GM19035 (cell line): Measurements from ENCODE around the gene ADA.
"Not testable (repeated sequence)": the region's sequence is repeated elsewhere in the genome, so short reads cannot be mapped to it uniquely, and the experiment has no call there.

Experiments
- ATAC-seq: cut with Tn5 transposase; IDR thresholded peaks from one replicate; pipeline ENCODE4 v1.9.1; 2021; ENCODE audit not compliant: unreplicated experiment

The ADA gene

GRCh38 chr20:44651684-44652423 lies at the start of gene ADA:
ADA (minus strand) TSS chr20:44651699; CDS start chr20:44651607, 92 bp downstream.
- no peak for ATAC-seq

GRCh38 chr20:44700306-44700705 lies 48.8 kb upstream of the ADA start:
- ATAC-seq, result no peak

GRCh38 chr20:44698351-44698750 lies 46.9 kb upstream of the ADA start:
- no peak for ATAC-seq

- ATAC-seq, result not testable (repeated sequence)
Measured at GRCh38 chr20:44697041-44697440, 45.5 kb upstream of the ADA start.

- ATAC-seq, result no peak
Measured at GRCh38 chr20:44696315-44696714, 44.8 kb upstream of the ADA start.

- no peak for ATAC-seq
Measured at GRCh38 chr20:44695674-44696300, 44.3 kb upstream of the ADA start.

GRCh38 chr20:44695295-44695673 lies 43.8 kb upstream of the ADA start:
- no peak for ATAC-seq

- ATAC-seq, result no peak
Measured at GRCh38 chr20:44694159-44694558, 42.7 kb upstream of the ADA start.

- no peak for ATAC-seq
Measured at GRCh38 chr20:44693627-44694026, 42.1 kb upstream of the ADA start.

- ATAC-seq, result no peak
Measured at GRCh38 chr20:44692932-44693480, 41.5 kb upstream of the ADA start.

- no peak for ATAC-seq
Measured at GRCh38 chr20:44691424-44692423, 40.2 kb upstream of the ADA start.

- no peak for ATAC-seq
Measured at GRCh38 chr20:44690781-44691423, 39.4 kb upstream of the ADA start.

GRCh38 chr20:44689809-44690208 lies 38.3 kb upstream of the ADA start:
- no peak for ATAC-seq

GRCh38 chr20:44688053-44688625 lies 36.6 kb upstream of the ADA start:
- no peak for ATAC-seq

GRCh38 chr20:44686934-44687333 lies 35.4 kb upstream of the ADA start:
- ATAC-seq, result no peak

GRCh38 chr20:44684047-44684967 lies 32.8 kb upstream of the ADA start:
- ATAC-seq, result no peak

GRCh38 chr20:44683263-44684046 lies 32.0 kb upstream of the ADA start:
- ATAC-seq, result no peak

GRCh38 chr20:44681796-44682566 lies 30.5 kb upstream of the ADA start:
- no peak for ATAC-seq
